ENCODE data around the gene KCNJ12. TPM values are rescaled to one million over a fixed set of nuclear protein-coding genes. Genes with fewer than 3 reads are reported as not detected.
A peak's percentile ranks its signal among the peaks of the same experiment; 100 is the strongest.
"Not testable (repeated sequence)": the region's sequence is repeated elsewhere in the genome, so short reads cannot be mapped to it uniquely, and the experiment has no call there.

KCNJ12 gene
- total RNA-seq, 1 donor from 2014 or later, result 6.1 TPM

DNA sequence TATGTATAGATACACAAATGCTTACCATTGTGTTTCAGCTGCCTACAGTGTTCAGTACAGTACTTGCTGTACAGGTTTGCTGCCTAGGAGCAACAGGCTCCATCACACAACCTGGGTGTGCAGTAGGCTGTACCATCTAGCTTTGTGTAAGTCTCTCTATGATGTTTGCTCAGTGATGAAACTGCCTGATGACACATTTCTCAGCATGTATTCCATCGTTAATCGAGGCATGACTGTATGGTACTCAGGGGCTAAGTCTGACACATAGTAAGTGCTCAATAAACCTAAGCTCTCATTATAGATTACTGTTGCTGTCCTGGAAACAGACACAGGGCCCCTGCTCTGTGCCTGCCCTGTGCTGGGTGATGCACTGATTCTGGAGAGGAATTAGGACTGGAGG lies 18.1 kb downstream of the KCNJ12 start:
- no peaks in the 10 kb centered on the region for H3K27me3 Mint-ChIP-seq (ENCODE audit: low read depth)
- peaks cover 19% of the 10 kb centered on the region for H3K4me1 Mint-ChIP-seq
- no peaks in the 10 kb centered on the region for H3K36me3 Mint-ChIP-seq (ENCODE audit: low read depth)
- TF ChIP-seq, protein P1, sequence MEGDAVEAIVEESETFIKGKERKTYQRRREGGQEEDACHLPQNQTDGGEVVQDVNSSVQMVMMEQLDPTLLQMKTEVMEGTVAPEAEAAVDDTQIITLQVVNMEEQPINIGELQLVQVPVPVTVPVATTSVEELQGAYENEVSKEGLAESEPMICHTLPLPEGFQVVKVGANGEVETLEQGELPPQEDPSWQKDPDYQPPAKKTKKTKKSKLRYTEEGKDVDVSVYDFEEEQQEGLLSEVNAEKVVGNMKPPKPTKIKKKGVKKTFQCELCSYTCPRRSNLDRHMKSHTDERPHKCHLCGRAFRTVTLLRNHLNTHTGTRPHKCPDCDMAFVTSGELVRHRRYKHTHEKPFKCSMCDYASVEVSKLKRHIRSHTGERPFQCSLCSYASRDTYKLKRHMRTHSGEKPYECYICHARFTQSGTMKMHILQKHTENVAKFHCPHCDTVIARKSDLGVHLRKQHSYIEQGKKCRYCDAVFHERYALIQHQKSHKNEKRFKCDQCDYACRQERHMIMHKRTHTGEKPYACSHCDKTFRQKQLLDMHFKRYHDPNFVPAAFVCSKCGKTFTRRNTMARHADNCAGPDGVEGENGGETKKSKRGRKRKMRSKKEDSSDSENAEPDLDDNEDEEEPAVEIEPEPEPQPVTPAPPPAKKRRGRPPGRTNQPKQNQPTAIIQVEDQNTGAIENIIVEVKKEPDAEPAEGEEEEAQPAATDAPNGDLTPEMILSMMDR (conservative IDR thresholded peaks at IDR 0.05), result no peak
- no peaks in the 10 kb centered on the region for H3K9me3 Mint-ChIP-seq
- no peak overlapping the region for H3K27ac Mint-ChIP-seq (ENCODE audit: unreplicated experiment)
- DNase-seq (ENCODE audit: low read depth, low spot score), result no peak
- H3K4me3 Mint-ChIP-seq, result no peak overlapping the region

DNA sequence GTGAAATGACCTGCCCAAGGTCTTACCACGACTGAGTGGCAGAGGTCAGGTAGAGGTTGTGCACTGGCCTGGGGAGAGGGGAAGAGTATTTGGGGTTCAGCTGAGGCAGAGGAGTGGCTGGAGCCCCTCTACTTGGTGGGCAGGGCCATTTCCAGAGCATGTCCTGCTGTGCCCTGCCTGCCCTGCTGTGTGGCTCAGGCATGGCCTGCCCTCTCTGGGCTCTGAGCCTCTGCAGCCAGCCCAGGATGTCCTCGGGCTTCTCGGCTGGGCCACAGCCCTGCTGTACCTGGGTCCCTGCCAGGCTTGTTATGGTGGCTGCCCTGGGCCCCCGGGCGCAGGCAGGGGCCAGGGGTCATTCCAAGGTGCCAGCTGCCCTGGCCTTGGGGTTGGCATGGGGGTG lies 19.6 kb downstream of the KCNJ12 start:
- TF ChIP-seq, protein P1 (conservative IDR thresholded peaks at IDR 0.05), result no peak
- H3K27me3 Mint-ChIP-seq (ENCODE audit: low read depth), result no peaks in the 10 kb centered on the region
- no peak overlapping the region for H3K27ac Mint-ChIP-seq (ENCODE audit: unreplicated experiment)
- peaks cover 20% of the 10 kb centered on the region for H3K4me1 Mint-ChIP-seq
- H3K4me3 Mint-ChIP-seq, result no peak overlapping the region
- no peak for DNase-seq (ENCODE audit: low read depth, low spot score)
- H3K9me3 Mint-ChIP-seq, result no peaks in the 10 kb centered on the region
- H3K36me3 Mint-ChIP-seq (ENCODE audit: low read depth), result no peaks in the 10 kb centered on the region

DNA sequence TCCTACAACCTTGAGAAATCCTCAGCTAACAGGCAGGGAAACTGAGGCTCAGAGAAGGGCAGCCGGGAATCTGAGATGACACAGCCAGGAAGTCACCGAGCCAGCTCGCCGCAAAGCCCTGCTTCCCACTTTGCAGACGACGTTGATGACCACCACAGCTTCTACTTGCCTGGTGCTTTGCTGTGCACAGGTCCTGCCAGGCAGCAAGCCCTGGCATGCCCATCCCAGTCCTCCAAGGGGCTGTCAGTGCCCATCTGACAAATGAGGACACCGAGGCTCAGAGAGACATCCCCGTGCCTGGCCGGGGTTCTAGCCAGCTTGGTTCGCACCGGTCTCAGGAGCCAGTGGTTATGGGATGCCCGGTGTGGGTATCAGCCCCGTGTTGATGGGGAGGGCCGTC lies 20.1 kb downstream of the KCNJ12 start:
- no peak for DNase-seq (ENCODE audit: low read depth, low spot score)
- TF ChIP-seq, protein P1 (conservative IDR thresholded peaks at IDR 0.05), result no peak
- no peaks in the 10 kb centered on the region for H3K9me3 Mint-ChIP-seq
- H3K27ac Mint-ChIP-seq (ENCODE audit: unreplicated experiment), result no peak overlapping the region
- H3K4me3 Mint-ChIP-seq, result no peak overlapping the region
- no peaks in the 10 kb centered on the region for H3K27me3 Mint-ChIP-seq (ENCODE audit: low read depth)
- H3K4me1 Mint-ChIP-seq, result peaks cover 24% of the 10 kb centered on the region
- no peaks in the 10 kb centered on the region for H3K36me3 Mint-ChIP-seq (ENCODE audit: low read depth)

DNA sequence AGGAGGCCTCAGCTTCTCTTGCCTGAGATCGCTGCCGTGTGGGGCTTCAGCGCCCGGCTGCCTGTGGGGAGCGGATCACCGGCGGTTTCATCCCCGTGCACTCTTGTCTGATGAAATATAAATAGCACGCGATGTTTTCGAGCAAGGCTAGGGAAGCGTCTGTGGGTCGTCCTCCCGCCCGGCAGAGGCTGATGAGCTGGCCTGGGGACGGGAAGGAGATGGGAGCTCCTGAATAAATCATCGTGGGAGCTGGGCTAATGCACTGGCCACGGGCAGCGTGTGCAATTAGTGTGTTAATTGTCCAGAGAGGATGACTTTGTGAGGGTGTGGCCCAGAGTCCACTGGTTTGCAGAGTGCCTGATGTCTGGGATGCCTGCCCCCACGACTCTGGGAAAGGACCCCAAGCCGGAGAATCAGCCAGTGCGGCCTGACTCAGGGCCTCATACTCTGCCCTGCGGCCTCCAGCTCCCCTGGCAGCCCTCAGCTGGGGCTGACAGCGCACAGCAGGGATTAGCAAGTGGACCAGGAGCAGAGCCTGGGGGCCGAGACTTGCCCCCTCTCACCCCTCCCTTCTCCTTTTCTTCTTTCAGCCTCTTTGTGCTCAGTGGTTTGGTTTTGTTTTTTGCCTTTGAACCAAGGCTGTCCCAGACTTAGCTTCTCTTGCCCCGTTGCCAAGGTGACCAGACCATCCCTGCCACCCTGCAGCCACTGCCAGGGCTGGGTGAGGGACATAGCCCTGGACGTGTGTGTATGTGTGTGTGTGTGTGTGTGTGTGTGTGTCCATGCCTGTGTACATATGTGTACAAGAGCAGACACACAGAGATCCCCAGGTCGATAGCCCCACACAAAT lies 21.4 kb downstream of the KCNJ12 start:
- no peaks in the 10 kb centered on the region for H3K27me3 Mint-ChIP-seq (ENCODE audit: low read depth)
- no peak overlapping the region for H3K4me3 Mint-ChIP-seq
- no peaks in the 10 kb centered on the region for H3K9me3 Mint-ChIP-seq
- TF ChIP-seq, protein P1 (conservative IDR thresholded peaks at IDR 0.05), result no peak
- no peak for DNase-seq (ENCODE audit: low read depth, low spot score)
- no peaks in the 10 kb centered on the region for H3K36me3 Mint-ChIP-seq (ENCODE audit: low read depth)
- H3K4me1 Mint-ChIP-seq, result peaks cover 32% of the 10 kb centered on the region
- no peak overlapping the region for H3K27ac Mint-ChIP-seq (ENCODE audit: unreplicated experiment)

DNA sequence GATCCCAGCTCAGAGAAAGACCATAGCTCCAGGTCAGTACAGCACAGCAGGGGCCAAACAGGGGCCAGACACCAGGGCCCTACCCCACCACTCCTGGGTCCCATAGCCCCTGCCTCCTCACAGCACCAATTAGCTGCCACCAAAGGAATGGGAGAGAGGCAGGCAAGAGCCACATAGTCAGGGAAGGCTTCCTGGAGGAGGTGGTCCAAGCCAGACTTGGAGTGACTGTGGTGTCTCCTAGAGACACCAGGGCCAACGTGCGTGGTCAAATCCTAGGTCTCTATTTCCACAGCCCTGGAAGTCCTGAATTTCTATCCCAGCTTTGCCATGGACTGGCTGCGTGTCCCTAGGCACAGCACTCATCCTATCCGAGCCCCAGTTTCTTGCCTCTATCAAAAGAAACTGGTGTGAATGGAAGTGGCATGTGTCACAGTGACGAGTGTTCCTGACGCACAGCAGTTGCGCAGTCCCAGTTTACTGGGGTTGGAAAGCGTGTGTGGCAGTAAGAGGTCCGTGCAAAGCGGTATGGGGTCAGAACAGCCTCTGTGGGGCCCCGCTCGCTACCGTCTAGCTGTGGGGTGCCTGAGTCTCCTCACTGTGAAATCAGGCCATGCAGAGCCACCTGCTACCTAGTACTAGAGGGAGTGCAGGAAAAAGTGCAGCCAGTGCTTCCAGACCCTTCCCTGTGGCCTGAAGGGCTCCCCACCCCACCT lies 23.5 kb downstream of the KCNJ12 start:
- no peak overlapping the region for H3K4me3 Mint-ChIP-seq
- H3K27me3 Mint-ChIP-seq (ENCODE audit: low read depth), result no peaks in the 10 kb centered on the region

DNA sequence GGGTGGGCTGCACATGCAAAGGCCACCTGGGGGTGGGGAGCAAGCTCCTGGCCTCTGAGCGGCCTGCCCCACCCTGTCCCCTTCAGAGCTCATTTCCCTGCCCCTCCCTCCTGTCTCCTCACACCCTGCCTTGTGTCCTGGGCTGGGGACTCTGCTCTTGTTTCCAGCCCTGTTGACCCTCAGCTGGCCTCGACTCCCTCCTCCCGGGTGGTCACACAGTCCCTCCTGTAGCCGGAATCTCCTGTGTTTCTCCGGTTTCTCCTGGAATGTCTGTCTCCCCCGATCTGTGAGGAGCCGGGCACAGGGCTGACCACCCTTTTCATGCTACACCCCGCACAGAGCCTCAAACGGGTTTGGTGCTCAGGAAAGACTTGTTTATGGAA lies 24.0 kb downstream of the KCNJ12 start:
- not testable (repeated sequence) for H3K27me3 Mint-ChIP-seq (ENCODE audit: low read depth); H3K36me3 Mint-ChIP-seq (ENCODE audit: low read depth); H3K4me3 Mint-ChIP-seq; H3K9me3 Mint-ChIP-seq; DNase-seq (ENCODE audit: low read depth, low spot score)
- Mint-ChIP-seq H3K27ac (ENCODE audit: unreplicated experiment) (peak overlapping the region; percentile 62), H3K4me1 (peaks cover 32% of the 10 kb centered on the region)

More for the DNA sequence above, 23.5 kb downstream of the KCNJ12 start:
- Mint-ChIP-seq H3K27ac (ENCODE audit: unreplicated experiment) (no peak overlapping the region), H3K36me3 (ENCODE audit: low read depth) (no peaks in the 10 kb centered on the region), H3K9me3 (no peaks in the 10 kb centered on the region), H3K4me1 (peaks cover 32% of the 10 kb centered on the region)
- TF ChIP-seq, protein P1 (conservative IDR thresholded peaks at IDR 0.05), result no peak
- DNase-seq (ENCODE audit: low read depth, low spot score), result no peak
